ENCODE measurements around the gene SYT13. TPM values are rescaled to one million over a fixed set of nuclear protein-coding genes. Genes with fewer than 3 reads are reported as not detected.

SYT13 gene
- total and polyA plus RNA-seq, 8 donors, result 1.3 to 33.3 (median 2.2) TPM; not detected in 1

DNA sequence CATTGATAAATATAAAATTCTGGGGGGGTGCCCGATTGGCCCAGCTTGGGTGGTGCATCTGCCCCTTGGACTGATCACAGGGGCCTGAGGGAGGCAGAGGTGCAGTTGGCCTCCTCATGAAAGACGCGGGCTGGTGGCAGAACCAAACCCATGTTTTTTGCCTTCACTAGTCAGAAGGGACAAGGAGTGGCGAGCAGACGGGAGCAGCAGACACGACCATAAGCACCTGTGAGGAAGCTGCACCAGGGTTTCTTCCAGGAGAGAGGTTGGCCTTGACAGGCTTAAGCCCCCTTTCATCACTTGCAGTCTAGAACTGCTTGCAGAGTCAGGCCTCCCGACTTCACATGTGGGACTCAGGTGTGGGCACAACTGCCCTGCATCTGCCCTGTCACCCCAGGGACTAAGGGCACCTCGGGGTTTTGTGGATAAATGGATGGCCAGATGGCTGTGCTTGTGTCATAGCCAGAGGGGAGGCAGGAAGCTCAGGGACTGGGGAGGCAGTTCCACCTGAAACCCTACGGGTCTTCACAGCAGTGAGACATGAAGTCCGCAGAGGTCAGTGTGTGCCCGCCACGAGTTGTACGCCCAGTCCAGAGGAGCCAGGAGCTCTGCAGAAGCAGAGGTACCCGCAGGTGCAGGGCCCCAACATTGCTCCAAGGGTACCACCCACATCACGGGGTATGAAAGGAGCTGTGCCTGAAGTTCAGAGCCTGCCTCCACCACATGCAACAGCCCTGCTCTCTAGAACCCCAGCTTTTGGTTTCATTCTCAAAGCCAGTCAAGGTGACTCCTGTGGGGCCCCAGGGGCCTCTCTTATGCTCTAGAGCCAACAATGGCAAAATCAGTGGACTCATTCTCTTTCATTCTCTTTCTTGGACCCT lies 18.2 kb upstream of the SYT13 start:
- intact Hi-C loops (cut with DNase I; ENCODE audit: low total_unique reads), result no loop called here
- Histone ChIP-seq H3K4me1 (no peaks in the 10 kb centered on the region), H3K36me3 (no peaks in the 10 kb centered on the region), H3K27ac (no peak overlapping the region), H3K4me3 (no peak overlapping the region), H3K27me3 (no peaks in the 10 kb centered on the region), H3K9me3 (no peaks in the 10 kb centered on the region)
- DNase-seq, result no peak
- TF ChIP-seq POLR2A (IDR thresholded peaks at IDR 0.05), result no peak
- 84 to 91% (median 89%) methylated on average over 15 of the region's 15 CpGs for WGBS, 5 donors

DNA sequence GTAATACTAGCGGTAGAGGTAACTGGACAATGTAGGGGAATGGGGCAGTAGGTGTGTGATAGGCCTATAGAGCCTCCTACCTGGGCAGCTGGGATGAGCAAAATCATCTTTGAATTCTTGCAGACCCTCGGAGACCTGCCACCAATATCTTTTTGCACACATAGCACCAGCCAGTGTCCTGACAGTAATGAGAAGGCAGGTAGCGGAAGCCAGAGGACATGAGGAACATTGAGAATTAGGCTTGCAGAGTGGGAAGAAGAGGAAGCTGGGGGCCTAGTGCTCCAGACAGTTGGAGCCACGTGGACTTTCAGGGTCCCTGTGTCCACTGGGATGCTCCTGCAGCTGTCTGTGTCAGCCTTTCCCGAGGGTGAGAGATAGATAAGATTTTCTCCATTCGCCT lies 17.2 kb upstream of the SYT13 start:
- WGBS, 5 donors, result 81 to 87% (median 84%) methylated on average over 6 of the region's 6 CpGs
- intact Hi-C loops (cut with DNase I; ENCODE audit: low total_unique reads), result no loop called here
- TF ChIP-seq, protein P1, sequence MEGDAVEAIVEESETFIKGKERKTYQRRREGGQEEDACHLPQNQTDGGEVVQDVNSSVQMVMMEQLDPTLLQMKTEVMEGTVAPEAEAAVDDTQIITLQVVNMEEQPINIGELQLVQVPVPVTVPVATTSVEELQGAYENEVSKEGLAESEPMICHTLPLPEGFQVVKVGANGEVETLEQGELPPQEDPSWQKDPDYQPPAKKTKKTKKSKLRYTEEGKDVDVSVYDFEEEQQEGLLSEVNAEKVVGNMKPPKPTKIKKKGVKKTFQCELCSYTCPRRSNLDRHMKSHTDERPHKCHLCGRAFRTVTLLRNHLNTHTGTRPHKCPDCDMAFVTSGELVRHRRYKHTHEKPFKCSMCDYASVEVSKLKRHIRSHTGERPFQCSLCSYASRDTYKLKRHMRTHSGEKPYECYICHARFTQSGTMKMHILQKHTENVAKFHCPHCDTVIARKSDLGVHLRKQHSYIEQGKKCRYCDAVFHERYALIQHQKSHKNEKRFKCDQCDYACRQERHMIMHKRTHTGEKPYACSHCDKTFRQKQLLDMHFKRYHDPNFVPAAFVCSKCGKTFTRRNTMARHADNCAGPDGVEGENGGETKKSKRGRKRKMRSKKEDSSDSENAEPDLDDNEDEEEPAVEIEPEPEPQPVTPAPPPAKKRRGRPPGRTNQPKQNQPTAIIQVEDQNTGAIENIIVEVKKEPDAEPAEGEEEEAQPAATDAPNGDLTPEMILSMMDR (IDR thresholded peaks at IDR 0.05), result no peak
- TF ChIP-seq EP300 (IDR thresholded peaks at IDR 0.05) (no peak), POLR2AphosphoS5 (IDR thresholded peaks at IDR 0.05) (no peak), POLR2A (IDR thresholded peaks at IDR 0.05) (no peak)
- Histone ChIP-seq H3K36me3 (no peaks in the 10 kb centered on the region), H3K27me3 (no peaks in the 10 kb centered on the region), H3K4me3 (no peak overlapping the region), H3K4me1 (no peaks in the 10 kb centered on the region), H3K27ac (no peak overlapping the region), H3K9me3 (no peaks in the 10 kb centered on the region)
- DNase-seq, result no peak

DNA sequence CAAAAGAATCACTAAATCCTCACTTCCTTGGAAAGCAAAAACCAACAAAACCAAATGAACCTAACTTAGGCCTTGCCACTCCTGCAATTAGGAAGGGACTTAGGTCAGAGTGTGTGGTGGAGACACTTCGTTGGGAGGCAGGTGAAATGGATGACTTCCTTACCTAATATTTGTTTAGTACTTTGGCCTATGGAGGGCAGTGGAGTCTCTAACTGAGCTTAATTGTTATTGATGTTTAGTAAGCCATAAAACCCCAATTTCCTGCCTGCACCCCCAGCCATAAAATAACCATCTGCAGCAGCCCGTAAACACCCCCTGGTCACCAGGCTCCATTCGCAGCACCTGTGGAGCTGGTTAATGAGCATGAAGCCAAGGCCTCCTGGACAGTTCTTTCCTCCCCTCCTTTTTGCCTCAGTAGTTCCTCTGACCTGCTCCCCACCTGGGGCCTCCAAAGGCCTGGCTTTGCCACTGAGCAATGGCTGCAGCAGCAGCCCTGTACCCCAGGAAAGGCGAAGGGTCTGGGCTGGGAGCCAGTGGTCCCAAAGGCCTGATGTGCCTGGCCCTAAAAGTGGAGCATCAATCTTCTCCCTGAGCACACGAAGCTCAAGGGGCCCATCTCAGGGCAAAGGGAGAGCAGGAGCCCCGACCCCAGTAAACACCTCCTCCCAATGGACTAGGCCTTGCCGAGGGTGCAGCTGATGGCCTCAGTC lies 15.6 kb upstream of the SYT13 start:
- TF ChIP-seq POLR2A (IDR thresholded peaks at IDR 0.05), result no peak
- no peak for TF ChIP-seq POLR2AphosphoS5 (IDR thresholded peaks at IDR 0.05)
- TF ChIP-seq EP300 (IDR thresholded peaks at IDR 0.05), result no peak
- TF ChIP-seq, protein P1 (IDR thresholded peaks at IDR 0.05), result no peak
- H3K4me3 ChIP-seq, result no peak overlapping the region
- no peaks in the 10 kb centered on the region for H3K36me3 ChIP-seq
- H3K27me3 ChIP-seq, result no peaks in the 10 kb centered on the region
- H3K27ac ChIP-seq, result no peak overlapping the region
- WGBS, 5 donors, result 70 to 80% (median 79%) methylated on average over 6 to 7 of the region's 7 CpGs
- no peak for DNase-seq
- no peaks in the 10 kb centered on the region for H3K4me1 ChIP-seq
- no peaks in the 10 kb centered on the region for H3K9me3 ChIP-seq
- intact Hi-C loops (cut with DNase I; ENCODE audit: low total_unique reads), result no loop called here

DNA sequence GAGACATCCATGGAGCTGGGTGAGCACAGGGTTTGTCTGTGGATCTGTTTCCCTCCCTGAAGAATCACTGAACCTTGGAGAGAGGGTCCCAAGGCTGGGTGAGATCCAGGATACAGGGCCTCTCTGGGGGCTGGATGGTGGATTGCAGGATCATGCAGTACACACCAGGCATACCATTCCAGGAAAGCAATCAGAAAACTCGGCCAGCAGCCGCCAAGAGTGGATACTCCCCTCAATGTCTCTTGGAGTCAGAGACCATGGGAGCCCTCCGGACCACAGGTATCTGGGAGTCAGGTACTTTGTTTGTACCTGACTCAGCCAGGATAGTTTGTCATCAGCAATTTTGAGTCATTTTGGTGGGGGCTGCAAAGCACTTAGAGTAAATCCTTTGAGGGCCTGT lies 14.6 kb upstream of the SYT13 start:
- no peak for TF ChIP-seq POLR2AphosphoS5 (IDR thresholded peaks at IDR 0.05)
- TF ChIP-seq, protein P1 (IDR thresholded peaks at IDR 0.05), result no peak
- TF ChIP-seq POLR2A (IDR thresholded peaks at IDR 0.05), result no peak
- no peak for TF ChIP-seq EP300 (IDR thresholded peaks at IDR 0.05)
- H3K4me3 ChIP-seq, result no peak overlapping the region
- intact Hi-C loops (cut with DNase I; ENCODE audit: low total_unique reads), result no loop called here
- no peak for DNase-seq
- no peaks in the 10 kb centered on the region for H3K36me3 ChIP-seq
- no peak overlapping the region for H3K27ac ChIP-seq
- H3K27me3 ChIP-seq, result no peaks in the 10 kb centered on the region
- WGBS, 5 donors, result 85 to 90% (median 89%) methylated on average over 1 to 3 of the region's 3 CpGs
- H3K4me1 ChIP-seq, result no peaks in the 10 kb centered on the region
- no peaks in the 10 kb centered on the region for H3K9me3 ChIP-seq
